GM18520 (cell line): ENCODE data around the gene MRPL14.

Experiments
- ATAC-seq: cut with Tn5 transposase; IDR thresholded peaks from one replicate; pipeline ENCODE4 v1.9.1; 2021; ENCODE audit not compliant: unreplicated experiment

MRPL14 gene

DNA sequence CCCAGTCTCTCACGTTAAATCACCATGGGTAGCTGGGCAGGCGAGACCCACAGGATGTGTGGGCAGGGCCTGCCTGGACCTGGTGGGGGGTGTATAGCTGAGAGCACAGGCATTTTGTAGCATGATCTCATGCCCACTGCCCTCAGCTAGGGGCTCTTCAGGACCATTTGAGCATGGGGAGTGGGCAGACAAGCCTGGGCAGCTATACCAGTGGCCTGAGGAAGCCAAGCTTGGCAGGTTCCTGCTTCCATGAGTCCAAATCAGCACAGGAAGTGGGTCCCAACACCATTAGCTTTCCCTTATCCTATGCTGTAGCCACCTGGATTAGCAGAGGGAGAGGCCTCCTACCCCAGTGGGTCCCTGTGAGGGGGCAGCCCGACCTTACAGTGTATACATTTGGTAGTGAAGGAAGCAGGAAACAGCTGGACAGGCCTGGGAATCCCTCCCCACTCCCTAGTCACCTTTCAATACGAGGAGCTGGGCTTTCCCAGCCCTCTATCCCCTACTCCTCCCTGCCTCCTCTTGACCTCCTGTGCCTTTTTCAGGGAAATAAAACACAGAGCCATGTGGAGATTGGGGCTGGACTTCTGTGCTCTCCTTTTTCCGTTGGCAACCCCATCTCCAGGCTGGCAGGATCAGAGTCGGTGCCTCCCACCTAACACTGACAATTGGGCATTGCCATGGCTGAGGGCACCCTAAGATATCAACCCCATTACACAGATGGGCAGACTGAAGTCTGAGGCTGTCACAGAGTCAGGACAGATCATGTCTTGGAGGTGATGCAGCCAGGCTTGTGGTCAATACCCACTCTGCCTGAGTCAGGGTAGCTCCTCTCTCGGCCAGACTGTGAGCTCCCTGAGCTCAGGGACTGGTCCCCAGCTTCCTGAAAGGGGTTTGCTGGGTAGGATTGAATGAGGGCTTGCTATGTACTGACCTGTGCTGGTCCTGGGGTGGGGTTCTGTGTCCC is 59.8 kb downstream of the MRPL14 start:
- ATAC-seq: no peak

DNA sequence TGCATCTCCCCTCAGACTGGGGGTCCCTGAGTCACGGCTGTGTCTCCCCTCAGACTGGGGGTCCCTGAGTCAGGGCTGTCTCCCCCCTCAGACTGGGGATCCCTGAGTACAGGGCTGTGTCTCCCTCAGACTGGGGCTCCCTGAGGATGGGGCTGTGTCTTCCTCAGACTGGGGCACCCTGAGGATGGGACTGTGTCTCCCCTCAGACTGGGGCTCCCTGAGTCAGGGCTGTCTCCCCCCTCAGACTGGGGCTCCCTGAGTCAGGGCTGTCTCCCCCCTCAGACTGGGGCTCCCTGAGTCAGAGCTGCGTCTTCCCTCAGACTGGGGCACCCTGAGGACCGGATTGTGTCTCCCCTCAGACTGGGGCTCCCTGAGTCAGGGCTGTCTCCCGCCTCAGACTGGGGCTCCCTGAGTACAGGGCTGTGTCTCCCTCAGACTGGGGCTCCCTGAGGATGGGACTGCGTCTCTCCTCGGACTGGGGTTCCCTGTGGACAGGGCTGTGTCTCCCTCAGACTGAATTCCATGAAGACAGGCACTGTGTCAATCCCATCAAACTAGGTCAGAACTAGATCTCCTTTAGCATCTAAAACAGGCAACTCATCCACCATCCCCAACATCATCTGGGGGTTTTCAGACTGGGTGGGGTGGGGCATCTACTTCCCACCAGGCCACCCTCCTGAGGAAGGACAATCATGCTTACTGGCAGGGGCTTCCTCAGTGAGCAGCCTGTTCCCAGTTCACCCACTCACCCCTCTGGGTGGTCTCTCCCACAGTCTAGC is 60.7 kb downstream of the MRPL14 start:
- ATAC-seq: no peak

- no peak for ATAC-seq
Observed at GRCh38 chr6:44065443-44066140, 61.7 kb downstream of the MRPL14 start.

- no peak for ATAC-seq
Observed at GRCh38 chr6:44064948-44065272, 62.3 kb downstream of the MRPL14 start.

DNA sequence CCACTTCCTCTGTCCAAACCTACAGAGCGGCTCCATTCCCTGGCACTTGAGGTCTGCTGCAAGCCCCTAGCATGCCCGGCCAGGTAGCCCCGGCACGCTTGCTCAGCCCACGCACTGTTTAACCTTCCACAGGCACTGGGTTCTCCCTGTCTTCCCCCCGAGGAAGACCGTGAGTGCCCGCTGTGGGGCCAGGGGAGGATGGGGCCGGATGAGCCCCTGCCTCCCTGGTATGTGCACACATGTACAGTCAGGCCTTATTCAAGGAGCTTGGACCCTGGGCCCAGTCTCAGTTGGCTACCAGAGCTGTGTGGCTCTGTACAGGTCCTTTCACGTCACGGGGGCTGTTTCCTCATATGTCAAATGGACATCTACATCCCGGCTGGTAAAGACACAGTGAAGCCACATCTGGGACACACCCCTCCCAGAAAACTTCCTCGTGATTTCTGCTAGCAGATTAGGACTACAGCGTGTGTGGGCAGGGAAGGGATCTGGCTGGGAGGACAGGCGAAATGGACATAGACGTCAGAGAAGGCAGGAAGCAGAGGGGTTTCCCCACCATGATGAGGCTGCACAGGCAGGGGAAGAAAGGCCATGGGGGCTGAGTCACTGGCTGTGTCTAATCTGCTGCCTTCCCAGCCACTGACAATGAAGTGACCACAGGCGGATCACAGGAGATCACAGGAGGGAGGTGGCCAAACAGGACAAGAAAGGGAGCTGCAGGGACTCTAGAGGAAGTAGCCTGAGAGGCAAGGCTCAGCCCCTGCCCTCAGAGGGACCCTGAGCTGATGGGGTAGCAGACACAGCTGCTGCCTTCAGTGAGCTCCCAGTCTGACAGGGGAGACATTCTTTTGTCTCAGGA is 62.9 kb downstream of the MRPL14 start:
- no peak for ATAC-seq

DNA sequence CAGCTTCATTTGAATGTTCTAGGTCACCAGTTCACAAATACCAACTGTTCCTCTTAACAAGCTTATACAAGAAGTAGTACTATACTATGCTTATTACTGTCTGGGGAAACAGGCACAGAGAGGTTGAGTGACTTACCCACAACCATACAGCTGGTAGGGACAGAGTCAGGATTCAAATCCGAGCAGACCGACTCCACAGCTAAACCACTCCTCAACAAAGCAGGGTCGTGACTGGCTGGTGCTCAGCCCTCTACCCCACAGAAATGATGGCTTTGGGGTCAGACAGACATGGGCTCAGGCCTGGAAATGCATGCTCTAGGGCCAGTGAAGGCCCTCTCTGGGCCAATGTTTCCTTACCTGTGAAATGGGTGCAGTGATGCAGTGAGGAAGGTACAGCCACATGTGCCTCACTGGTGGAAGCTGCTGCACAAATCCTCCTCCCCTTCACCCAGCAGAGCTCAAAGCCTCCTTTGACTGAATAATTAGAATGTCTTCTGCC is 63.6 kb downstream of the MRPL14 start:
- no peak for ATAC-seq
